ENCODE measurements around the gene ALPG.
"Not testable (repeated sequence)": the region's sequence is repeated elsewhere in the genome, so short reads cannot be mapped to it uniquely, and the experiment has no call there.

ALPG gene

GRCh38 chr2:232394431-232394830 lies 12.2 kb upstream of the ALPG start:
- not testable (repeated sequence) for DNase-seq (ENCODE audit: extremely low read depth in 1 of 2, low read depth in 1 of 2)

DNA sequence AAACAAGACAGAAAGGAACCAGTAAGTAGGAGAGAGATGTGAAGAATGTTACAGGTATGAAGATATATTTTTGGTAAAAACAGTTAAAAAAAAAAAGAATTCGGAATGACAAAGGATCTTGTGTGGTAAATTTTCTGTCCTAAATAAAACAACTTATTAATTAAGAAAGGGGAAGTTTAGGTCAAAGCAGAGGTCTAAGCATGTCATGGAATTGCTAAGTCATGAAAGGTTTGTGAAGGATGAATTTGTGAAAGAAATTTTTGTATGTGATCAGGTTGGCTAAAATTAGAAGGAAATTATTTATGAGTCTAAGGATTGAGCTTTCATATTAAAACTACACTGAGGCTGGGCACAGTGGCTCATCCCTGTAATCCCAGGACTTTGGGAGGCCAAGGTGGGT lies 11.1 kb upstream of the ALPG start:
- DNase-seq (ENCODE audit: extremely low read depth in 1 of 2, low read depth in 1 of 2), result no peak

DNA sequence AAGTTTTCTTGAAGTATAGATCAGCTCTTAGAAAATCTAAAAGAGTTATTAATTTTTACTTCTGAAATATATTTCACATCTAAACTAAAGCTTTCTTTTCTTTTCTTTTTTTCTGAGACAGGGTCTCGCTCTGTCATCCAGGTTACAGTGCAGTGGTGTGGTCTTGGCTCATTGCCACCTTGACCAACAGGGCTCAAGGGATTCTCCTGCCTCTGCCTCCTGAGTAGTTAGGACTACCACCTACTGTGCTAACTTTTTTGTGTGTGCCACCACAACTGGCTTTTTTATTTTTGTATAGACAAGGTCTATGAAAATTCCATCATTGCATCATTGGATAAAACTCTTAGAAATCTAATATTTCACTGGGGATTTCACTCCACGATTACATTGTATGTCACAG lies 10.0 kb upstream of the ALPG start:
- DNase-seq (ENCODE audit: extremely low read depth in 1 of 2, low read depth in 1 of 2), result no peak

DNA sequence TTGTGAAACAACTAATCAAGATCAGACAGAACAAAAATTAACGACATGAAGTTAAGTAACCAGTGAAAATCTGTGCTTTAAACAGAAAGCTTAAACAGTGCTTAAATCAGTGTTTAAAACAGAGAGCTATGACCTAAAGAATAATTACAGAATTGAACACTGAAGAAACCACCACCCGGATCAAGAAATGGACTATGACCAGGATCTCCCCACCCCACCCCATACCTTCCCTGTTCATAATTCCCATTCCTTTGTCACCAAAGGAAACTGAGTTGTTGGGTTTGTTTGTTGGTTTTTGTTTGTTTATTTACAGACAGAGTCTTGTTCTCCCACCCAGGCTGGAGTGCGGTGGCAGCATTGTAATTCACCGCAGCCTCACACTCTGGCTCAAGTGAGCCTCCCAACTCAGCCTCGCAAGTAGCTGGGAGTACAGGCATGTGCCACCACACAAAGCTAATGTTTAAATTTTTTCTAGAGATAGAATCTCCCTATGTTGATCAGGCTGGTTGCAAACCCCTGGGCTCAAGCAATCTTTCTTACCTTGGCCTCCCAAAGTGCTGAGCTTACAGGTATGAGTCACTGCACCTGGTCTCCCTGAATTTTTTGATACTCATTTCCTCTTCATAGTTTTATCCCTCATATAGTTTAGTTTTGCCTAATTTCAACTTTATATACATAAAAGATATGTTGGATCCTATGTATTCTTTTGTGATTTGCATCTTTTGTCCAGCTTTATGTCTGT lies 8.2 kb upstream of the ALPG start:
- DNase-seq (ENCODE audit: extremely low read depth in 1 of 2, low read depth in 1 of 2), result no peak

- no peak for DNase-seq (ENCODE audit: extremely low read depth in 1 of 2, low read depth in 1 of 2)
Measured at GRCh38 chr2:232400256-232401015, 6.2 kb upstream of the ALPG start.

GRCh38 chr2:232402518-232402917 lies 4.1 kb upstream of the ALPG start:
- DNase-seq (ENCODE audit: extremely low read depth in 1 of 2, low read depth in 1 of 2), result no peak

- DNase-seq (ENCODE audit: extremely low read depth in 1 of 2, low read depth in 1 of 2), result no peak
Measured at GRCh38 chr2:232405943-232406510, 617 bp upstream of the ALPG start.

DNA sequence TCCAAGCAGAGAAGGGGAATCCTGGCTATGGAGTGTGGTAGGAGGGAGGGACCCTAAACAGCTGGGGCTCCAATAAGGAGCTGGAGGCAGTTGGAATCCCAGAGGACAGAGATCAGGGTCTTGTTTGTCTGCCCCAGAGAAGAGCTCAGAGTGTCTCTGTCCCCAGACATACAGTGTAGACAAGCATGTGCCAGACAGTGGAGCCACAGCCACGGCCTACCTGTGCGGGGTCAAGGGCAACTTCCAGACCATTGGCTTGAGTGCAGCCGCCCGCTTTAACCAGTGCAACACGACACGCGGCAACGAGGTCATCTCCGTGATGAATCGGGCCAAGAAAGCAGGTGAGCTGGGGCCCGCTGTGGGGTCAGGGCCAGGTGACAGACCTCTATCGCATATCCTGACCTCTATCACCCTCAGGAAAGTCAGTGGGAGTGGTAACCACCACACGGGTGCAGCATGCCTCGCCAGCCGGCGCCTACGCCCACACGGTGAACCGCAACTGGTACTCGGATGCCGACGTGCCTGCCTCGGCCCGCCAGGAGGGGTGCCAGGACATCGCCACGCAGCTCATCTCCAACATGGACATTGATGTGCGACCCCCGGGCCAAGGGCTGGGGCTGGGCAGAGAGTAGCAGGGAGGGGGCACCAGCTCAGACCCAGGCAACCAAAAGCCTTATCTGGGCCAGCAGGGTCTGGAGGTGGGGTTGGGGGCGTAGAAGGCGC lies 945 bp downstream of the ALPG start:
- not testable (repeated sequence) for DNase-seq (ENCODE audit: extremely low read depth in 1 of 2, low read depth in 1 of 2)

- not testable (repeated sequence) for DNase-seq (ENCODE audit: extremely low read depth in 1 of 2, low read depth in 1 of 2)
Measured at GRCh38 chr2:232408269-232408668, 1.6 kb downstream of the ALPG start.

DNA sequence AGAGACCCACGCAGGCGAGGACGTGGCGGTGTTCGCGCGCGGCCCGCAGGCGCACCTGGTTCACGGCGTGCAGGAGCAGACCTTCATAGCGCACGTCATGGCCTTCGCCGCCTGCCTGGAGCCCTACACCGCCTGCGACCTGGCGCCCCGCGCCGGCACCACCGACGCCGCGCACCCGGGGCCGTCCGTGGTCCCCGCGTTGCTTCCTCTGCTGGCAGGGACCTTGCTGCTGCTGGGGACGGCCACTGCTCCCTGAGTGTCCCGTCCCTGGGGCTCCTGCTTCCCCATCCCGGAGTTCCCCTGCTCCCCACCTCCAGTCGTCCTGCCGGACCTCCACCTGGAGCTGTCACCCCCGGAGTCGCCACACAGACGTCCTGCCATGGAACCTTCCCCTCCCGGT lies 3.0 kb downstream of the ALPG start:
- not testable (repeated sequence) for DNase-seq (ENCODE audit: extremely low read depth in 1 of 2, low read depth in 1 of 2)

GRCh38 chr2:232410238-232410900 lies 3.7 kb downstream of the ALPG start:
- DNase-seq (ENCODE audit: extremely low read depth in 1 of 2, low read depth in 1 of 2), result no peak

DNA sequence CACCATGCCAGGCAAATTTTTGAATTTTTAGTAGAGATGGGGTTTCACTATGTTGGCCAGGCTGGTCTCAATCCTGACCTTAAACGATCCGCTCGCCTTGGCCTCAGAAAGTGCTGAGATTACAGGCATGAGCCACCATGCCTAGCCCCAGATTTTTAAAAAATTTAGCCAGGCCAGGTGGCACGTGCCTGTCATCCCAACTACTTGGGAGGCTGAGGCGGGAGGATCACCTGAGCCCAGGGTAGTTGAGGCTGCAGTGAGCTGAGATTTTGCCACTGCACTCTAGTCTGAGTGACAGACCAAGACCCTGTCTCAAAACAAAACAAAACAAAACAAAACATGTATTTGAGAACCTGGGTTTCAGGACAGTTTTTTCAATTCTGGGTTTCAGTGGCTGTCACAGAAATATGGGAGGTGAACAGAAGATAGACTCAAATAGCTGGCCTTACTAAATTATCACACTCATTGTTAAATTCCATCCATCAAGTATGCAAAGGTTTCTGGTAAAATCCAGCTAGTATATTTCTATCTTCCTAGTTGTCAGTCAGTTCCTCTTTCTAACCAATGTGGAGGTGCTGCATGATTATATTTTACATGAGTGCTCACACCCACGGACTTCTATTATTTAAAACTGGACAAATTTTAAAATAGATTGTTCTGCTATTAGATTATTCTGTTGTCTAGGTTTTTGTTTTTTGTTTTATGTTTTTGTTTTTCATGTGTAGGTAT lies 5.4 kb downstream of the ALPG start:
- DNase-seq (ENCODE audit: extremely low read depth in 1 of 2, low read depth in 1 of 2), result no peak

- no peak for DNase-seq (ENCODE audit: extremely low read depth in 1 of 2, low read depth in 1 of 2)
Measured at GRCh38 chr2:232412986-232413385, 6.3 kb downstream of the ALPG start.

DNA sequence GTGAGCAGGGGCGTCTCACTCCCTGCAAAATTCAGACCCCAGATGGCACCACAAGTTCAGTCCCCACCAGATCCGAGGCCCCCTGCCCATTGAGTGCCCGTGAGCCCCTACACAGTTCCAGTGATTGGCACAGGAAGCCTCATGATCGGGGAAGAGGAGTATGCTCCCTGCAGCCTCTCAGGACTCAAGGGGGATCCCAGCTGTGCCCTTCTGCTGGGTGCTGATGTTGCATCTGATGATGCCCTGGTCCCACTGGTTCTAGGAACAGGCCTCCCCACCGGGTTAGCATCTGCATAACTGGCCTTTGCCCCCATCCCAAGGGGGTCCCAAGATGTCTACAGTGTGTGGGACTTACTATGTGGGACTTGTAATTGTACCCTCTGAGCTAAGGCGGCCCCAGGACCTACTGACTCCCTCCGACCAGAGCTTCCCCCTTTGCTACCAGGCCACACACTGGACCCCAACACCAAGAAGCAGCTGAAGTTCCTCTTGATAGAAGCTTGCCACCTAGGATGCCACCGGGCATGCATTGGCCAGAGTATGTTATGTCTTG lies 8.6 kb downstream of the ALPG start:
- no peak for DNase-seq (ENCODE audit: extremely low read depth in 1 of 2, low read depth in 1 of 2)

GRCh38 chr2:232415736-232416520 lies 9.3 kb downstream of the ALPG start:
- no peak for DNase-seq (ENCODE audit: extremely low read depth in 1 of 2, low read depth in 1 of 2)

- DNase-seq (ENCODE audit: extremely low read depth in 1 of 2, low read depth in 1 of 2), result no peak
Measured at GRCh38 chr2:232416521-232417470, 10.2 kb downstream of the ALPG start.

- DNase-seq (ENCODE audit: extremely low read depth in 1 of 2, low read depth in 1 of 2), result no peak
Measured at GRCh38 chr2:232417489-232417888, 10.8 kb downstream of the ALPG start.

GRCh38 chr2:232418056-232418455 lies 11.4 kb downstream of the ALPG start:
- no peak for DNase-seq (ENCODE audit: extremely low read depth in 1 of 2, low read depth in 1 of 2)

Measured in activated CD8-positive, alpha-beta memory T cell treated with anti-CD3 and anti-CD28 coated beads for 1 hour (primary cell).